ENCODE measurements around the gene TEF.

DNA sequence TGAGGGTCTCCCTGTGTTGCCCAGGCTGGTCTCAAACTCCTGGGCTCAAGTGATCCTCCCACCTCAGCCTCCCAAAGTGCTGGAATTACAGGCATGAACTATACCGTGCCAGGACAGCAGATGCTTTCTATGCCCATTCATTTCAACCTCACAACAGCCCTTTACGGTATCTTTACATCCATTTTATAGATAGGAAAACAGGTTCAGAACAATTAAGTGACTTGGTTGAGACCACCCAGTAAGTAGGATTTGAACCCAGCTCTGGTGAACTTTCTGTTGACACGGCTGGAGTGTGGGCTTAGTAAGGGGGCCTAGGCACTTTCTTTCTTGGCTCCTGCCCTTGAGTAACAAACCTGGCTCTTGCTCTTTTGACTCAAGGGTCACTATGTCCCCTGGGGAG, 25.7 kb downstream of the TEF start:
- TF ChIP-seq, protein P1, sequence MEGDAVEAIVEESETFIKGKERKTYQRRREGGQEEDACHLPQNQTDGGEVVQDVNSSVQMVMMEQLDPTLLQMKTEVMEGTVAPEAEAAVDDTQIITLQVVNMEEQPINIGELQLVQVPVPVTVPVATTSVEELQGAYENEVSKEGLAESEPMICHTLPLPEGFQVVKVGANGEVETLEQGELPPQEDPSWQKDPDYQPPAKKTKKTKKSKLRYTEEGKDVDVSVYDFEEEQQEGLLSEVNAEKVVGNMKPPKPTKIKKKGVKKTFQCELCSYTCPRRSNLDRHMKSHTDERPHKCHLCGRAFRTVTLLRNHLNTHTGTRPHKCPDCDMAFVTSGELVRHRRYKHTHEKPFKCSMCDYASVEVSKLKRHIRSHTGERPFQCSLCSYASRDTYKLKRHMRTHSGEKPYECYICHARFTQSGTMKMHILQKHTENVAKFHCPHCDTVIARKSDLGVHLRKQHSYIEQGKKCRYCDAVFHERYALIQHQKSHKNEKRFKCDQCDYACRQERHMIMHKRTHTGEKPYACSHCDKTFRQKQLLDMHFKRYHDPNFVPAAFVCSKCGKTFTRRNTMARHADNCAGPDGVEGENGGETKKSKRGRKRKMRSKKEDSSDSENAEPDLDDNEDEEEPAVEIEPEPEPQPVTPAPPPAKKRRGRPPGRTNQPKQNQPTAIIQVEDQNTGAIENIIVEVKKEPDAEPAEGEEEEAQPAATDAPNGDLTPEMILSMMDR (IDR thresholded peaks at IDR 0.05; ENCODE audit: low read depth, low read length), result no peak
- no peak for TF ChIP-seq EZH2phosphoT487 (IDR thresholded peaks at IDR 0.05; ENCODE audit: low read depth)

Data from OCI-LY3 (cell line).